HG03520 (cell line): ENCODE results near the gene MND1.

ENCODE experiments used
- ATAC-seq: cut with Tn5 transposase; IDR thresholded peaks from one replicate; pipeline ENCODE4 v1.9.1; 2021; ENCODE audit warnings: mild to moderate bottlenecking, moderate library complexity; ENCODE audit not compliant: unreplicated experiment

Gene MND1

DNA sequence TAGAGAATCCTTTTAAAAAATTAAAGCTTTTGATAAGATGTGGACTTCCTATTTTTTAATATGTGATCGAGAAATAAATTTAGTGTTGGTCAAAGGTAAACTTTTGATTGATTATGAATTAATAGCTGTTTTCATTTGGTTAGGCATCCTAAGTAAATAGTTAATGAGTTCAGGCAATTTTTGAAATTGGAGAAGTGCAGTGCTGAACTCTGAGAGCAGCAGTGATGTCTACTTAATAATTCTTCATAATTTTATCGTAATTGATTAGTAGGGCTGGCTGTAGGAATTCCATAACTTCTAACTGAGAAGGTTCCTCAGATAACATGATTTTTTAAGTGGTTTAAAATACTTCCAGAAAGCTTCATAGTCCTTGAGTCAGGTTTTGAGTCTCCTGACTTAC lies 1.5 kb downstream of the MND1 start:
- ATAC-seq = no peak

DNA sequence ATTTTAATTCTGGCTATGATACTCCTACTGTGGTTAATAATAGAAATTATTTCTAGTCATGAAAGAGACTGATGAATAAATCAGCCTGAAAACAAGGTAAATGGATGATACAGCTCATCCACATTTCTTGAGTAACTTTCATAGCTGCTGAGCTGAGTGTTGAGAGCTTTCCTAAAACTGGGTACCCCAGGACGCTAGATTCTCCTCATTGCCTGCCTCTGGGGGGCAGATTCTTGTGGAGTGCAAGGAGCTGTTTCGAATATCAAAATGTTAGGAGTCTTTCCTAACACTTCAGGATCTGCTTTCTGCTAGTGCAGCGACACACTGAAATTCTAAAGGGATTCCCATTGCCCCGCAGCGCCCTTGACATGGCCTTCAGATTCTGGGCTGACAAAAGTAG lies 2.1 kb downstream of the MND1 start:
- ATAC-seq = no peak

DNA sequence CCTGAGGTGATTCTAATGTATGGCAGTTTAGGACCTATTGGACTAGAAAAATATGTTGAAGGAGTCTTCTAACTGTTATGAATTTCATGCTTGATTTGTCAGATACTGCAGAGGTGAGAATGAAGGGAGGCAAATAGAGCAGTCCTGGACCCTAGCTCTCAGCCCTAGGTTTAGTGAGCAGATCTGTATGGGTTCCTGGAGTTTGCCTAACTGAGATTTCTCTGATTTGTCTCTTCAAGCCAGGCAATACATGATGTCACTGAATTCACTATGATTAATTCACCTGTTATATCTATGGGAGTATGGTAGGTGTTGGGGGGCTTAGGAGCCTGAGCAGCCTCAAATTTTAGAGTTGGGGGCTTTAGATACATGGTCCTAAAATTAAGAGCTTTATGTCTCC lies 2.6 kb downstream of the MND1 start:
- no peak for ATAC-seq

DNA sequence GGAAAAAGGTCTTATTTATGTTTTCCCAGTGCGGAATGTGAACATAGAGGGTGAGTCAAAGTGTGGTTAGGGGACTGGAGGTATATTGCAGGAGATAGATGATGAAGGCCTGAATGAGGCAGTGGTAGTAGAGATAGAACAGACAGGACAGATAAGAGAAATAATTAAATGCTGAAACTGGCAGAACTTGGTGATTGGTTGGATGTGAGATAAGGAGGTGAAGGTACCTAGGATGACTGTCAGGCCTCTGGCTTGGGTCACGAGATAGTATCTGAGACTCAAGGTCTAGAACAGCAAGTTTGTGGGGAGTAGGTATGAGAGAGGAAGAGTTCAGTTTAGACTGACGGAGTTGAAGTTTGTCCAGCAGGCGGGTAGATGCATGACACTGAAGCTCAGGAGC lies 3.5 kb downstream of the MND1 start:
- ATAC-seq = no peak

DNA sequence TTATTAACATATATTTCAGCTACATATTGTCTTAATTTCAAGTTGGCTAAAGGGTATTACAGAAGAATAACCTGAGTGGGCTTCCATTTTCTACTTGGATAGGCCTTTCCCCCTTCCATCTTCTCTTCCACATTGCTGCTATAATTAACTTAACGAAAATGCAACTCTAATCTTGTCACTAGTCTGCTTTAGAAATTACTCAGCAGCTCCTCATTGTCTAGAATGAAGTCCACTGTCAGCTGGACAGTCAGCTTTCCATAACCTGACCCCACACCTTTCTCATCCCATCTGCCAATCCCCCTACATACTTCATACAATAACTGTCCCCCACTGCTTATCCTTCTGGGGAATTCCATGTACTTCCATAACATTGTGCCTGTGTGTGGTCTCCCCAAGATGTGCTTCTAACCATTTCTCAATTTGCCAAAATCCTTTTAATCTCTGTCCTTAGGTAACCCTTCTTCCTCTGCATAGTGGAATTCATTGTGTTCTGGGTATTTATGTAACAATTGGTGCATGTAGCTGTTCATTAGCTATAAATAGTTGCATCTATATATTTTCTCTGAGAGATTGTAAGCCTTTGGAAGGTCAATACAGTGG lies 4.8 kb downstream of the MND1 start:
- no peak for ATAC-seq

DNA sequence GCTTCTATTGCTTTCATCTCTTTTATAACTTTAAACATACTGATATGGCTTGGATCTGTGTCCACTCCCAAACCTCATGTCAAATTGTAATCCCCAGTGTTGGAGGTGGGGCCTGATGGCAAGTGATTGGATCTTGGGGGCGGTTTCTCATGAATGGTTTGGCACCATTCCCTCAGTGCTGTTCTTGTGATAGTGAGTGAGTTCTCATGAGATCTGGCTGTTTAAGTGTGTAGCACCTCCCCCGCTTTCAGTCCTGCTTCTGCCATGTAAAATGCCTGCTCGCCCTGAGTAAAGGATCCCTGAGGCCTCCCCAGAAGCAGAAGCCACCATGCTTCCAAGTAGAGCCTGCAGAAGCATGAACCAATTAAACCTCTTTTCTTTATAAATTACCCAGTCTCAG lies 17.7 kb downstream of the MND1 start:
- no peak for ATAC-seq

DNA sequence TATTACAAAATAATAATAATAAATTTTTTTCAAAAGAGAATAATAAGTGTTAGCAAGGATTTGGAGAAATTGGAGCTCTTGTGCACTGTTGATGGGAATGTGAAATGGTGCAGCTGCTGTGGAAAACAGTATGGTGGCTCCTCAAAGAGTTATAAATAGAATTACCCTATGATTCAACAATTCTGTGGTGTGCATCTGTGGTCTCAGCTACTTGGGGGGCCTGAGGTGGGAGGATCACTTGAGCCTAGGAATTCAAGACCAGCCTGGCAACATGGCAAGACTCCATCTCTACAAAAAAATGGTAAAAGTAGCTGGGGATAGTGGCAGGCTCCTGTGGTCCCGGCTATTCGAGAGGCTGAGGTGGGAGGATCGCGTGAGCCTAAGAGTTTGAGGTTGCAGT lies 19.6 kb downstream of the MND1 start:
- no peak for ATAC-seq

DNA sequence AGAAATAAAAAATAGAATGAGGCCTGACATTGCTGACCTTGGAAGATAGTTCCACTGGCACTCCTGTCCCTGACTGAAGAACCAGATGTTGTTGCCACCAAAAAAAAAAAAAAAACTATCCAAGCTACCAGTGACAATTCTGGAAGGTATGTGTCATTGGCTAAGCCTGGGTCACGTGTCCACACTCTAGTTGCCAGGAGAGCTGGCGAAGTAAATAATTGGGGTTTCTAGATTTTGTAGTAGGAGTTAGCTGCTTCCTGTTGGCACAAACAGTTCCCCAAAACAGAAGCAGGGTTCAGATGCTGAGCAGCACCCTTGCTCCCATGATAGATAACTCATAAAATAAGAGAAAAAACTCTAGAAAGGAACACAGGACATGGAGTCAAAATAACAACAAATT lies 20.5 kb downstream of the MND1 start:
- ATAC-seq = peak; percentile 81

DNA sequence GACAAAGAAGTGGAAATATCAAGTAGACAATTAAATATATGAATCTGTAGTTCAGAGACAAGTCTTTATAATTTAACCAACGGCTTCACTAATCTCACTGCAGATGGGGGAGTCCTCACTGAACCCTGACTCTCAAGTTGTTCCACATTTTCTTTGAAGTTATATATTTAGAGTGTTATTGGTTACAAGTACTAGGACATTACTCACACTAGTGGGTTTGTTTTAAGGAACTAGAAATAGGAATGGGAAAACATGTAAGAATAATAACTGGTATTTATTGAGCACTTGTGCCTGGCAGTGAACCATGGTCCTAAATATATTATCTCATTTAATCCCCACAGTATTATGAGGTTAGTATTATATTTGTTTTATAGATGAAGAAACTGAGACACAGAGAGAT lies 22.0 kb downstream of the MND1 start:
- ATAC-seq = no peak

DNA sequence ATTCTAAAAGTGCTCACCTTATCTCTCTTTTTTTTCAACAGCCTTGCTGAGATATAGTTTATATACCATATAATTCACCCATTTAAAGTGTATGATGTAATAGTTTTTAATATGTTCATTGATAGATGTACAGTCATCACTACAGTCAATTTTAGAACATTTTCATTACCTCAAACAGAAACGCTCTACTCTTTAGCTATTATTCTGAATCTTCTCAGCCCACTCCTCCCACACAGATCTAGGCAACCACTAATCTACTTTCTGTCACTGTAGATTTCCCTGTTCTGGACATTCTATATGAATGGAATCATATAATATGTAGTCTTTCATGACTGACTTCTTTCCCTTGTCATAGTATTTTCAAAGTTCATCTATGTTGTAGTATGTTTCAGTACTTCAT lies 22.6 kb downstream of the MND1 start:
- ATAC-seq = no peak

DNA sequence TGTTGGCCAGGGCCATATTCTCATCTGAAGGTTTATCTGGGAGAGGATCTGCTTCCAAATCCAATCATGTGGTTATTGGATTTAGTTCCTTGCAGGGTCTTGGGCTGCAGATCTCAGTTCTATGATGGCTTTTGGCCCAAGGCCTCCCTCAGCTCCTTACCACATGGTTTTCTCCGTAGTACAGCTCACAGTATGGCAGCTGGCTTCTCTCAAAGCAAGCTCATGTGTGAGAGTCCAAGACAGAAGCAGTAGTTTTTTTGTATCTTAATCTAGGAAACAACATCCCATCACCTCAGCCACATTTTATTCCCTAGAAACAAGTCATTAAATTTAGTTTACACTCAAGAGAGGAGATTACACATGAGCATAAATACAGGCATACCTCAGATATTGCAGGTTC lies 24.5 kb downstream of the MND1 start:
- ATAC-seq = no peak

DNA sequence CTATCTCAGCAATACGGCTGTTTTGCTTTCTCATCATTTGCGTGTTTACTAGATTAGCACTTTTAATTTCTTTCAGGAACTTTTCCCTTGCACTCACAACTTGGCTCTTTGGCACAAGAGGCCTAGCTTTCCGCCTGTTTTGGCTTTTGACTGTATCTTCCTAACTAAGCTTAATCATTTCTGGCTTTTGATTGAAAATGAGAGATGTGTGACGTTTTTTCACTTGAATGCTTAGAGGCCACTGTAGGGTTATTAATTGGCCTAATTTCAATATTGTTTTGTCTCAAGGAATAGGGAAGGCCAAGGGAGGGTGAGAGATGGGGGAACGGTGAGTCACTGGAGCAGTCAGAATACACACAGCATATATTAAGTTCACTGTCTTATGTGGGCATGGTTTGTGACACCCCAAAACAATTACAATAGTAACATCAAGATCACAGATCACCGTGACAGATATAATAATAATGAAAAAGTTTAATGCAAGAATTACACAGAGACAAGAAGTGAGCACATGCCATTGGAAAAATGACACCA lies 27.3 kb downstream of the MND1 start:
- no peak for ATAC-seq

DNA sequence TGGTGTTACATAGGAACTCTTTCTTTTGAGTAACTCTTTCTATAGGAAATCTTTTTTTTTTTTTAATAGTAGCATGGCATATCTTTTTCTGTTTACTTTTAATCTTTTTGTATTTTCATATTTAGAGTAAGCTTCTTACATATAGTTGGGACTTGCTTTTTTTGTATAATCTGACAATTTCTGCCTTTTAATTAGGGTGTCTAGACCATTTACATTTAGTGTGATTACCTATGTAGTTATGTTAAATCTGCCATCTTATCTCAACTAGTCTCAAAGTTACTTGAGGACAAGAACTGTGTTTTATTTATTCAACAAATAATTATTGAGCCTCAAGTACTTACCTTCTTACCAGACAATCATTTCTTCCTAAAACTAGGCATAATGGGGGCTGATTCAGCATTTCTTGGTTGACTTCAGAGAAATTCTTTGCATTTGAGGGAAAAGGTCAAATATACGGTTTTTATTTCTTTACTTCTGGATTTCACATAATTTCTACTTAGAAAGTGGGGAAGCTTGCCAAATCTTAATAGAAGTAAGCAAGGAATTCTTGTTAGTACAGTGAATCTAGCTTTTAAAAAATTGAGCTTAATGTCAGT lies 28.6 kb downstream of the MND1 start:
- no peak for ATAC-seq

DNA sequence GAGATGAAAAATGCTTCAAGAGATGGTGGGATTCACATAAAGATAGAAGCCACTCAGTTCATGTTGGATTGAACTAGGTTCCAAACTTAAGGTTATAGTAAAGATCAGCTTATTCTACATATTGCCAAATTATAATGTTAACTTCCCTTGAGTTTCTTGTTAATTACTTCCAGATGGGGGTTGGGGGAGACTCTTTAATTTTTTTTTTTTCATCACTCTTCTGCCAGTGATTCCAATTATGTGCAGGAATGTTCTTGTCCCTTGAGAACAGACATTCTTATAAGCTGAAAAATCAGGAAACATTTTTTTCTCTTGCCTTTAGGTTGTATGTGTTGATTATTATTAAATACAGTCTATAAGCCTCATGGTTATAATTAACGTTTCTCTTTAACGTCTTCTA lies 30.0 kb downstream of the MND1 start:
- ATAC-seq = no peak

DNA sequence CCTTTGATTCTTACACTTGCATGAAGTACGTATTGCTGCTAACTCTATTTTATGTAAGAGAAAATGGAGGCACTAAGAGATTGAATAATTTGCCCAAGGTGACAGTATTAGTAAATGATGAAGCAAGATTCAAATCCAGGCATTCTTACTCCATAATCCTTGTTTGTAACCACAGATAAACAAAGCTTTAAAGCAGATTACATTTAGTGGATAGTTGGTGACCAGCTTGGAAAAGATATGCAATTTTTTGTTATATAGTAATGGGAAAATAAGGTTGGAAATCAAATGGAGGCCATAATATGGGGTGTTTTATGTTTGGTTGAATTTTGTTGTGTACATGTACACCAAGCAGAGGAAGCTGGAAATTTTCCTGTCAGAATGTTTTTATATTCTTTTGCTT lies 30.8 kb downstream of the MND1 start:
- no peak for ATAC-seq

DNA sequence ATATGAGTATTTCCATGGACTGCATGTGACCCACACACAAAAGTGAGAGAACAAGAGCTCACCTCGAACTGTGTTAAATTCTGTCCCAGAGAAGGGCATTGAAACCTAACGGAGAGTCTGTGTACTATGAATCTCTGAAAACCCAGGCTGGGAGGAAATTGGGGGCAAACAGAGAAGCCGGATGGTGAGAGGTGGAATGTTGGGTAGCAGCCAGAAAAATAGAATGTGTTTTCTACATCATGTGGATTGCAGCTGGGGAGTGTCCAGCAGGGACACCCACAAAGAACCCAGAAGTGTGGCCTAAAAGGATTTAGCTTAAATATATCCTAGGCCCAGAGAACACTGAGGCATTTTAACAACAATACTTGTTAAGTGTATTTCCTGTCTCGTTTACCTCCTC lies 38.6 kb downstream of the MND1 start:
- ATAC-seq = no peak

DNA sequence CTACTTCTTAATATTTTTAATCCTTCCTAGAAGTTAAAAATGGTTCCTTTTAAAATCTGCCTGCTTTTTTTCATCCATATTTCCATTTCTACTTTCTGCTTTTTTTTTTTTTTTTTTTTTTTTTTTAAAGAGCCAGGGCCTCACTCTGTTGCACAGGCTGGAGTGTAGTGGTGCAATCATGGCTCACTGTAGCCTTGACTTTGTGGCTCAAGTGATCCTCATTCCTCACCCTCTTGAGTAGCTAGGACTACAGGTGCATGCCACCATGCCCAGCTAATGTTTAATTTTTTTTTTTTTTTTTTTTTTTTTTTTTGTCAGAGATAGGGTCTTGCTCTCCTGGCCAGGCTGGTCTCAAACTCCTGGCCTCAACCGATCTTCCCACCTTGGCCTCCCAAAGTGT lies 39.7 kb downstream of the MND1 start:
- no peak for ATAC-seq

DNA sequence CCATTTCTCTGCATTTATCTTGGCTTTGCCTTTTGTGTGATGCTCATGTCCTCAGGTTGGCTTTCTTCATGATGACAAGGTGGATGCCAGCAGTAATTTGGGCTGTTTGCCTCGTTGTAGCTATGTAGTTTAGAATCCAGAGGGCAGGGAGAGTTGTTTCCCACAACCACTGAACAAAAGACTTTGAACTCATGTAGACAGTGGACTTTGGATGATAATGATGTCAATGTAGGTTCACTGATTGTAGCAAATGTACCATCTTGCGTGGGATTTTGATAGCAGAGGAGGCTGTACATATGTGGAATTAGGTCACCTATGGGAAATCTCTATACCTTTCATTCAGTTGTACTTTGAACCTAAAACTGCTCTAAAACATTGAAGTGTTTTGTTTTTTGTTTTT lies 41.3 kb downstream of the MND1 start:
- ATAC-seq = no peak

DNA sequence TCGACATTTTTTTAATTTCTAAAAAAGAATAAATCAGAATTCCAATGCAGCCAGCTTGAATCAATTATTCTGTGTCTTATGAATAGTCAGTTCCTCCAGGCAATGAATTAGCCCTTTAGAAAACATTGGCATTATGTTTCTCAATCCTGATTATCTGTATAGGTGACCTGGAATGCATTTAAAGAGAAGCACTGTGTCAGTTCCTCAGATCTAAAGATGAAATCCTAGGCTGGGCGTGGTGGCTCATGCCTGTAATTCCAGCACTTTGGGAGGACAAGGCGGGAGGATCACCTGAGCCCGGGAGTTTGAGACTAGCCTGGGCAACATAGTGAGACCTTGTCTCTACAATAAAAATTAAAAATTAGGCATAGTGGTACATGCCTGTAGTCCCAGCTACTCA lies 43.5 kb downstream of the MND1 start:
- ATAC-seq = no peak

DNA sequence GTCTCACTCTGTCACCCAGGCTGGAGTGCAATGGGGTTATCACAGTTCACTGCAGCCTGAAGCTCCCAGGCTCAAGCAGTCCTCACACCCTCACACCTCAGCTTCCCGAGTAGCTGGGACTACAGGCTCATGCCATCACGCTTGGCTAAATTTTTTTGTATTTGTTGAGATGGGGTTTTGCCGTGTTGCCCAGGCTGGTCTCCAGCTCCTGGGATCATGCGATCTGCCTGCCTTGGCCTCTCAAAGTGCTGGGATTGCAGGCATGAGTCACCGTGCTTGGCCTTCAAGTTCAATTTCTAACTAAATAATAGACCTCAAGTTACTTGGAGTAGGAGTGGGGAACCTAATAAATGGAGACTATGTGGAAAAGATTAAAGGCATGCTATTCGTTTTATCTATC lies 48.9 kb downstream of the MND1 start:
- no peak for ATAC-seq

DNA sequence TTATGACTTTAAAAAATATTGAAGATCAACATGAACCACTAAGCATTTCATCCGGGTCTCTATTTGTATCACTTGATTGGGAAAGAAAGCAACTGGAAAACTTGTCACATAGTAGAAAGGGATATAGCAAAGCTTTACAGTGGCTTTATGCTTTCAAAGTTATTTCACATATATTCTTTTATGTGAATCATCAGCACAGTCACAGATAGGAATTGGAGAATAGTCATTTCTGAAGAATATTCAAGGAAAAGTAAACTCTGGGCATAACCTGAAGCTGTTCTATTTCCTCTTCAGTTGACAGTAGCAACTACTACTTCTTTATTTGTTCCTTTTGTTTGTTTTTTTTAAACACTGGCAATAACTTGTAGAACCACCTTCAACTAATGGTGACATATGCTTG lies 50.5 kb downstream of the MND1 start:
- ATAC-seq = no peak

DNA sequence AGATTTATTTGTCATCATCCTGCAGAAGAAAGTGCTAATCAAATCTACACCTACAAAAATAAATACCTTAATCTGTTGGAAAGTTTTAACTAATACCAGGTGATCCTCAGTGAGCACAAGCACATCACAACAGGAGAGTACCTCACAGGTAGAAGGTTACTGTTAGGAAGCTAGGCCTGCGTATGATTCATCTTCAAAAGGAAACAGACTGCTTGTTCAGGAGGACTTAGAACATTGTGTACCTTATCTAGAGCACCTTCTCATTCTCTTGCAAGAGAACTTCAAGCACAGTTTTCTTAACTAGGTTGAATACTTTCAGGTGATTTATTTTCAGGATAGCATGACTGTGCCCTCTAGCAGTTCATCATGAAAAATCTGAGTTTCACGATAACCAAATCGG lies 54.2 kb downstream of the MND1 start:
- no peak for ATAC-seq

DNA sequence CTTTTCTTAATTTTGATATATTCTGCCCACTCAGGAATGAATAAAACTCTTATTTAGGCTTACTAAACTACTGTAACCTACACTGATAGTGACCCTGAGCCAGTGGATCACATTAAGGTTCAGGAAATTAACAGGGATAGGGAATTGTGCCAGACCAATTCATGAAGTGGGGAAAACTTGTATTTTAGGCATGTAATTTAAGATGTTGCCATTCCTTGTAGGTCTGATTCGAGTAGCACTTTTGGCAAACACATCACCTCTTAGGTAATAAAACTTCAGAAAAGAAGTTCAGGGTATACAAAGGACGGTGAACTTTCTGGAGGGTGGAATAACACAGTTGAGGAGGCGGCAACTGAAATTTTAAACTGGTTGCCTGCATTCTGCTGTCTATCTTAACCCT lies 54.9 kb downstream of the MND1 start:
- ATAC-seq = no peak
